ENCODE data around the gene EXD2. TPM values are rescaled to one million over a fixed set of nuclear protein-coding genes. Genes with fewer than 3 reads are reported as not detected.

The EXD2 gene
- total and polyA plus RNA-seq, 2 experiments from 2014 or later, result 10.3 to 23.3 TPM

DNA sequence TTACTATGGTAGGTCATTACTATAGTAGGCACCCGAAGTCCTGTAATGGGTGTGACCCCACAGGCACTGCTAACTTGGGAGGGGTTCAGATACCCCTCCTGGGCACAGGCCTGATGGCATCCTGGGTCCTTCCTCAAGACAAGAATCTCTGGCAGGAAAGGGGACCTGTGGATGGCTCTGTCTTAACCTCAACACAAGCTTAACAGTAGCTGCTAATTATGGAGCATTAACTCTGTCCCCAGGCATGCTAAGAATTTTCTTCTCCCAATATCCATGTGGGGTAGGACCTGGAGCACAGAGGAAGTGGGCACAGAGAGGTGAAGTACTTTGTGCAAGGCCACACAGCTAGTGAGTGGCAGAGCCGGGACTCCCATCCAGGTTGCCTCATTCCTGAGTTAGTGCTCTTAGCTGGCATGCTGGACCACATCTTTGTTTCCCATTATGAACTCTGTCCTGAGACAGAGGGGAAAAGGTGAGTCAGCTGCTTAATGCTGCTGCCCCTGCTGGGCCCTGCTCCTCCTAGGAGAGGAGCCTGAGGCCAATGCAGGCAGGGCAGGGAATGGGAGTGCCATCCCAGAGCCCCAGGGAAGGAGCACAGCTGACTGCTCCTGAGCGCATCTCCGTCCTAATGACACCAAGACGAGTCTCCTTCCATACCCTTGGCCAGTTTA lies 100.7 kb downstream of the EXD2 start:
- no peaks in the 10 kb centered on the region for H3K4me1 ChIP-seq (ENCODE audit: insufficient read depth)
- H3K27ac ChIP-seq (ENCODE audit: low read depth), result no peak overlapping the region
- H3K27me3 Mint-ChIP-seq (ENCODE audit: insufficient read depth, low read depth, poor library complexity), result peaks cover 3% of the 10 kb centered on the region
- no peaks in the 10 kb centered on the region for H3K79me2 ChIP-seq (replicated peaks; ENCODE audit: insufficient read depth)
- no peaks in the 10 kb centered on the region for H3F3A ChIP-seq (replicated peaks; ENCODE audit: low read depth)
- H3K4me3 ChIP-seq, result no peak overlapping the region
- no peak for DNase-seq (ENCODE audit: low spot score)
- no peak overlapping the region for H3K27ac Mint-ChIP-seq
- H3K4me2 ChIP-seq, result no peak overlapping the region
- H3K36me3 ChIP-seq (ENCODE audit: insufficient read depth), result no peaks in the 10 kb centered on the region
- ATAC-seq, result peak; percentile 64
- H3K36me3 Mint-ChIP-seq (ENCODE audit: low read depth), result no peaks in the 10 kb centered on the region
- no peaks in the 10 kb centered on the region for H3K9me2 ChIP-seq (ENCODE audit: insufficient read depth)
- no peak overlapping the region for H3K4me3 Mint-ChIP-seq
- H4K20me1 ChIP-seq (replicated peaks; ENCODE audit: insufficient read depth), result no peaks in the 10 kb centered on the region
- H3K27me3 ChIP-seq (ENCODE audit: insufficient read depth), result no peaks in the 10 kb centered on the region
- TF ChIP-seq, protein P1, sequence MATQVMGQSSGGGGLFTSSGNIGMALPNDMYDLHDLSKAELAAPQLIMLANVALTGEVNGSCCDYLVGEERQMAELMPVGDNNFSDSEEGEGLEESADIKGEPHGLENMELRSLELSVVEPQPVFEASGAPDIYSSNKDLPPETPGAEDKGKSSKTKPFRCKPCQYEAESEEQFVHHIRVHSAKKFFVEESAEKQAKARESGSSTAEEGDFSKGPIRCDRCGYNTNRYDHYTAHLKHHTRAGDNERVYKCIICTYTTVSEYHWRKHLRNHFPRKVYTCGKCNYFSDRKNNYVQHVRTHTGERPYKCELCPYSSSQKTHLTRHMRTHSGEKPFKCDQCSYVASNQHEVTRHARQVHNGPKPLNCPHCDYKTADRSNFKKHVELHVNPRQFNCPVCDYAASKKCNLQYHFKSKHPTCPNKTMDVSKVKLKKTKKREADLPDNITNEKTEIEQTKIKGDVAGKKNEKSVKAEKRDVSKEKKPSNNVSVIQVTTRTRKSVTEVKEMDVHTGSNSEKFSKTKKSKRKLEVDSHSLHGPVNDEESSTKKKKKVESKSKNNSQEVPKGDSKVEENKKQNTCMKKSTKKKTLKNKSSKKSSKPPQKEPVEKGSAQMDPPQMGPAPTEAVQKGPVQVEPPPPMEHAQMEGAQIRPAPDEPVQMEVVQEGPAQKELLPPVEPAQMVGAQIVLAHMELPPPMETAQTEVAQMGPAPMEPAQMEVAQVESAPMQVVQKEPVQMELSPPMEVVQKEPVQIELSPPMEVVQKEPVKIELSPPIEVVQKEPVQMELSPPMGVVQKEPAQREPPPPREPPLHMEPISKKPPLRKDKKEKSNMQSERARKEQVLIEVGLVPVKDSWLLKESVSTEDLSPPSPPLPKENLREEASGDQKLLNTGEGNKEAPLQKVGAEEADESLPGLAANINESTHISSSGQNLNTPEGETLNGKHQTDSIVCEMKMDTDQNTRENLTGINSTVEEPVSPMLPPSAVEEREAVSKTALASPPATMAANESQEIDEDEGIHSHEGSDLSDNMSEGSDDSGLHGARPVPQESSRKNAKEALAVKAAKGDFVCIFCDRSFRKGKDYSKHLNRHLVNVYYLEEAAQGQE (IDR thresholded peaks at IDR 0.05; ENCODE audit: unreplicated experiment), result no peak
- TF ChIP-seq, protein P2, sequence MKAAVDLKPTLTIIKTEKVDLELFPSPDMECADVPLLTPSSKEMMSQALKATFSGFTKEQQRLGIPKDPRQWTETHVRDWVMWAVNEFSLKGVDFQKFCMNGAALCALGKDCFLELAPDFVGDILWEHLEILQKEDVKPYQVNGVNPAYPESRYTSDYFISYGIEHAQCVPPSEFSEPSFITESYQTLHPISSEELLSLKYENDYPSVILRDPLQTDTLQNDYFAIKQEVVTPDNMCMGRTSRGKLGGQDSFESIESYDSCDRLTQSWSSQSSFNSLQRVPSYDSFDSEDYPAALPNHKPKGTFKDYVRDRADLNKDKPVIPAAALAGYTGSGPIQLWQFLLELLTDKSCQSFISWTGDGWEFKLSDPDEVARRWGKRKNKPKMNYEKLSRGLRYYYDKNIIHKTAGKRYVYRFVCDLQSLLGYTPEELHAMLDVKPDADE (IDR thresholded peaks at IDR 0.05), result no peak
- TF ChIP-seq NANOG (IDR thresholded peaks at IDR 0.05; ENCODE audit: borderline replicate concordance) (no peak), EZH2 (IDR thresholded peaks at IDR 0.05; ENCODE audit: low read depth, unreplicated experiment) (no peak), CREB1 (CRISPR knock-in tag; IDR thresholded peaks at IDR 0.05; ENCODE audit: low read depth) (no peak), ZNF114 (CRISPR knock-in tag; IDR thresholded peaks at IDR 0.05) (no peak), JUNB (IDR thresholded peaks at IDR 0.05; ENCODE audit: unreplicated experiment) (no peak), POLR2AphosphoS5 (IDR thresholded peaks at IDR 0.05; ENCODE audit: low read depth) (no peak), STAT1 (IDR thresholded peaks at IDR 0.05; ENCODE audit: unreplicated experiment) (no peak), ZNF331 (CRISPR knock-in tag; IDR thresholded peaks at IDR 0.05; ENCODE audit: low read depth) (no peak), EZH2phosphoT487 (IDR thresholded peaks at IDR 0.05; ENCODE audit: unreplicated experiment) (no peak)
- TF ChIP-seq, protein P3, sequence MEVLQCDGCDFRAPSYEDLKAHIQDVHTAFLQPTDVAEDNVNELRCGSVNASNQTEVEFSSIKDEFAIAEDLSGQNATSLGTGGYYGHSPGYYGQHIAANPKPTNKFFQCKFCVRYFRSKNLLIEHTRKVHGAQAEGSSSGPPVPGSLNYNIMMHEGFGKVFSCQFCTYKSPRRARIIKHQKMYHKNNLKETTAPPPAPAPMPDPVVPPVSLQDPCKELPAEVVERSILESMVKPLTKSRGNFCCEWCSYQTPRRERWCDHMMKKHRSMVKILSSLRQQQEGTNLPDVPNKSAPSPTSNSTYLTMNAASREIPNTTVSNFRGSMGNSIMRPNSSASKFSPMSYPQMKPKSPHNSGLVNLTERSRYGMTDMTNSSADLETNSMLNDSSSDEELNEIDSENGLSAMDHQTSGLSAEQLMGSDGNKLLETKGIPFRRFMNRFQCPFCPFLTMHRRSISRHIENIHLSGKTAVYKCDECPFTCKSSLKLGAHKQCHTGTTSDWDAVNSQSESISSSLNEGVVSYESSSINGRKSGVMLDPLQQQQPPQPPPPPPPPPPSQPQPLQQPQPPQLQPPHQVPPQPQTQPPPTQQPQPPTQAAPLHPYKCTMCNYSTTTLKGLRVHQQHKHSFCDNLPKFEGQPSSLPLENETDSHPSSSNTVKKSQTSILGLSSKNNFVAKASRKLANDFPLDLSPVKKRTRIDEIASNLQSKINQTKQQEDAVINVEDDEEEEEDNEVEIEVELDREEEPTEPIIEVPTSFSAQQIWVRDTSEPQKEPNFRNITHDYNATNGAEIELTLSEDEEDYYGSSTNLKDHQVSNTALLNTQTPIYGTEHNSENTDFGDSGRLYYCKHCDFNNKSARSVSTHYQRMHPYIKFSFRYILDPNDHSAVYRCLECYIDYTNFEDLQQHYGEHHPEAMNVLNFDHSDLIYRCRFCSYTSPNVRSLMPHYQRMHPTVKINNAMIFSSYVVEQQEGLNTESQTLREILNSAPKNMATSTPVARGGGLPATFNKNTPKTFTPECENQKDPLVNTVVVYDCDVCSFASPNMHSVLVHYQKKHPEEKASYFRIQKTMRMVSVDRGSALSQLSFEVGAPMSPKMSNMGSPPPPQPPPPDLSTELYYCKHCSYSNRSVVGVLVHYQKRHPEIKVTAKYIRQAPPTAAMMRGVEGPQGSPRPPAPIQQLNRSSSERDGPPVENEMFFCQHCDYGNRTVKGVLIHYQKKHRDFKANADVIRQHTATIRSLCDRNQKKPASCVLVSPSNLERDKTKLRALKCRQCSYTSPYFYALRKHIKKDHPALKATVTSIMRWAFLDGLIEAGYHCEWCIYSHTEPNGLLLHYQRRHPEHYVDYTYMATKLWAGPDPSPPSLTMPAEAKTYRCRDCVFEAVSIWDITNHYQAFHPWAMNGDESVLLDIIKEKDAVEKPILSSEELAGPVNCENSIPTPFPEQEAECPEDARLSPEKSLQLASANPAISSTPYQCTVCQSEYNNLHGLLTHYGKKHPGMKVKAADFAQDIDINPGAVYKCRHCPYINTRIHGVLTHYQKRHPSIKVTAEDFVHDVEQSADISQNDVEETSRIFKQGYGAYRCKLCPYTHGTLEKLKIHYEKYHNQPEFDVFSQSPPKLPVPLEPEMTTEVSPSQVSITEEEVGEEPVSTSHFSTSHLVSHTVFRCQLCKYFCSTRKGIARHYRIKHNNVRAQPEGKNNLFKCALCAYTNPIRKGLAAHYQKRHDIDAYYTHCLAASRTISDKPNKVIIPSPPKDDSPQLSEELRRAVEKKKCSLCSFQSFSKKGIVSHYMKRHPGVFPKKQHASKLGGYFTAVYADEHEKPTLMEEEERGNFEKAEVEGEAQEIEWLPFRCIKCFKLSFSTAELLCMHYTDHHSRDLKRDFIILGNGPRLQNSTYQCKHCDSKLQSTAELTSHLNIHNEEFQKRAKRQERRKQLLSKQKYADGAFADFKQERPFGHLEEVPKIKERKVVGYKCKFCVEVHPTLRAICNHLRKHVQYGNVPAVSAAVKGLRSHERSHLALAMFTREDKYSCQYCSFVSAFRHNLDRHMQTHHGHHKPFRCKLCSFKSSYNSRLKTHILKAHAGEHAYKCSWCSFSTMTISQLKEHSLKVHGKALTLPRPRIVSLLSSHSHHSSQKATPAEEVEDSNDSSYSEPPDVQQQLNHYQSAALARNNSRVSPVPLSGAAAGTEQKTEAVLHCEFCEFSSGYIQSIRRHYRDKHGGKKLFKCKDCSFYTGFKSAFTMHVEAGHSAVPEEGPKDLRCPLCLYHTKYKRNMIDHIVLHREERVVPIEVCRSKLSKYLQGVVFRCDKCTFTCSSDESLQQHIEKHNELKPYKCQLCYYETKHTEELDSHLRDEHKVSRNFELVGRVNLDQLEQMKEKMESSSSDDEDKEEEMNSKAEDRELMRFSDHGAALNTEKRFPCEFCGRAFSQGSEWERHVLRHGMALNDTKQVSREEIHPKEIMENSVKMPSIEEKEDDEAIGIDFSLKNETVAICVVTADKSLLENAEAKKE (CRISPR knock-in tag; IDR thresholded peaks at IDR 0.05), result no peak
- TF ChIP-seq, protein P4, sequence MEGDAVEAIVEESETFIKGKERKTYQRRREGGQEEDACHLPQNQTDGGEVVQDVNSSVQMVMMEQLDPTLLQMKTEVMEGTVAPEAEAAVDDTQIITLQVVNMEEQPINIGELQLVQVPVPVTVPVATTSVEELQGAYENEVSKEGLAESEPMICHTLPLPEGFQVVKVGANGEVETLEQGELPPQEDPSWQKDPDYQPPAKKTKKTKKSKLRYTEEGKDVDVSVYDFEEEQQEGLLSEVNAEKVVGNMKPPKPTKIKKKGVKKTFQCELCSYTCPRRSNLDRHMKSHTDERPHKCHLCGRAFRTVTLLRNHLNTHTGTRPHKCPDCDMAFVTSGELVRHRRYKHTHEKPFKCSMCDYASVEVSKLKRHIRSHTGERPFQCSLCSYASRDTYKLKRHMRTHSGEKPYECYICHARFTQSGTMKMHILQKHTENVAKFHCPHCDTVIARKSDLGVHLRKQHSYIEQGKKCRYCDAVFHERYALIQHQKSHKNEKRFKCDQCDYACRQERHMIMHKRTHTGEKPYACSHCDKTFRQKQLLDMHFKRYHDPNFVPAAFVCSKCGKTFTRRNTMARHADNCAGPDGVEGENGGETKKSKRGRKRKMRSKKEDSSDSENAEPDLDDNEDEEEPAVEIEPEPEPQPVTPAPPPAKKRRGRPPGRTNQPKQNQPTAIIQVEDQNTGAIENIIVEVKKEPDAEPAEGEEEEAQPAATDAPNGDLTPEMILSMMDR (conservative IDR thresholded peaks at IDR 0.05; ENCODE audit: low read depth in 2 of 2), result no peak
- H3K9me3 Mint-ChIP-seq, result no peaks in the 10 kb centered on the region
- peaks cover 14% of the 10 kb centered on the region for H3K4me1 Mint-ChIP-seq
- H2AFZ ChIP-seq, result no peak overlapping the region

Data from GM23338 (cell line).